Hindlimb muscle (tissue), 1 donor: ENCODE results near the gene KCNS1. TPM values are rescaled to one million over a fixed set of nuclear protein-coding genes. Genes with fewer than 3 reads are reported as not detected.
"Not testable (repeated sequence)": the region's sequence is repeated elsewhere in the genome, so short reads cannot be mapped to it uniquely, and the experiment has no call there.

Experiments
- DNase-seq: peaks from one replicate; pipeline ENCODE4 v3.0.0-alpha.2; 2013
- polyA plus RNA-seq: library from polyadenylated mRNA; unstranded; fragments of 120-200 nt; gene quantifications from one replicate; pipeline ENCODE4 v1.2.1, GENCODE V29; 2013; ENCODE audit not compliant: insufficient read length

The KCNS1 gene
- polyA plus RNA-seq, 1 donor, result 0.04 TPM

GRCh38 chr20:45072066-45072465, 28.9 kb downstream of the KCNS1 start:
- no peak for DNase-seq

GRCh38 chr20:45070932-45071632, 29.8 kb downstream of the KCNS1 start:
- no peak for DNase-seq

GRCh38 chr20:45069261-45069660, 31.7 kb downstream of the KCNS1 start:
- no peak for DNase-seq

- DNase-seq, result no peak
These were observed 33.4 kb downstream of the KCNS1 start for GRCh38 chr20:45067558-45067957.

DNA sequence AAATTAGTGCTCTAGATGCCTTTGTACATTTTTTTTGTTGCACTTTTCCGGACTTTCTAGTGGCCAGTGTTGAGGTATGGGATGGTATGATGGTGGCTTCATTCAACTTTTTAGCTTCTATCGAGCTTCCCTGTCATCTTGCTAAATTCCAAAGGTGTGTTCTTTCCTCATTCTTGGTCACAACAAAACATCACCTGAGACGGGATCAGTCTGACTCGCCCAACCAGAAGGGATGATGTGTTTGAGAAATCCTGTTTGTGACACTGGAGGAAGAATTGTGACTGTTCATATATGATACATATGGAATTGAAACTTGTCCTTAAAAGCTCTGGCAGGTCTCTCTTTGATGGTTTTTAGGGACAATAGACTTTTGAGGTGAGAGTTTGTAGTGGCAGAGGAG, 33.8 kb downstream of the KCNS1 start:
- DNase-seq, result no peak

GRCh38 chr20:45066372-45066771, 34.6 kb downstream of the KCNS1 start:
- DNase-seq, result no peak

DNA sequence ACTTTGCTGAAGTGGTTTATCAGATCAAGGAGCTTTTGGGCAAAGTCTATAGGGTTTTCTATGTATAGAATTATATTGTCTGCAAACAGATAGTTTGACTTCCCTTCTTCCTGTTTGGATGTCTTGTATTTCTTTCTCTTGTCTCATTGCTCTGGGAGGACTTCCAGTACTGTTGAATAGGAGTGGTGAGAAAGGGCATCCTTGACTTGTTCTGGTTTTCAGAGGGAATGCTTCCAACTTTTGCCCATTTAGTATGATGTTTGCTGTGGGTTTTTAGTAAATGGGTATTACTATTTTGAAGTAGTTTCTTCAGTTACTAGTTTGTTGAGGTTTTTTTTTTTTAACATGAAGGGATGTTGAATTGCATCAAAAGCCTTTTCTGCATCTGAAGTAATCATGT, 36.1 kb downstream of the KCNS1 start:
- no peak for DNase-seq

DNA sequence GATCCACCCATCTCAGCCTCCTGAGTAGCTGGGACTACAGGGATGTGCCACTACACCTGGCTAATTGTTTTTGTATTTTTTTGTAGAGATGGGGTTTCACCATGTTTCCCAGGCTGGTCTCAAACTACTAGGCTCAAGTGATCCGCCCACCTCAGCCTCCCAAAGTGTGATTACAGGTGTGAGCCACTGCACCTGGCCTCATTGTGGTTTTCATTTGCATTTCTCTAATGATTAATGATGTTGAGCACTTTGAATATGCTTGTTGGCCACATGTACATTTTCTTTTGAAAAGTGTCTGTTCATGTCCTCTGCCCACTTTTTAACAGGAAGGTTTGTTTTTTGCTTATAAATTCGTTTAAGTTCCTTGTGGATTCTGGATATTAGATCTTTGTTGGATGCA, 37.8 kb downstream of the KCNS1 start:
- not testable (repeated sequence) for DNase-seq

DNA sequence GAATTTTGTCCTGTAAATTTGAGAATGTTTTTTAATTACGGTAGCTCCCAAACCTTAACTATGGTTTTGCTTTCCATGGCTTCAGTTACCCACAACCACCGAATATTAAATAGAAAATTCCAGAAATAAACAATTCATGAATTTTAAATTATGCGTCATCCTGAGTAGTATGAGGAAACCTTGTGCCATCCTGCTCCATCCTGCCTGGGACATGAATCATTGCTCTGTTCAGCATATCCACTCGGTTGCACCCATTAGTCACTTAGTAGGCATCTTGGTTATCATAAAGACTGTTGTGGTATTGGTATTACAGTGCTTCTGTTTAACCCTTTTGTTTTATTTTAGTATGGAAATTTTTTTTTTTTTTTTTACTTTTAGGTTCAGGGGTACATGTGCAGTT, 39.7 kb downstream of the KCNS1 start:
- no peak for DNase-seq

DNA sequence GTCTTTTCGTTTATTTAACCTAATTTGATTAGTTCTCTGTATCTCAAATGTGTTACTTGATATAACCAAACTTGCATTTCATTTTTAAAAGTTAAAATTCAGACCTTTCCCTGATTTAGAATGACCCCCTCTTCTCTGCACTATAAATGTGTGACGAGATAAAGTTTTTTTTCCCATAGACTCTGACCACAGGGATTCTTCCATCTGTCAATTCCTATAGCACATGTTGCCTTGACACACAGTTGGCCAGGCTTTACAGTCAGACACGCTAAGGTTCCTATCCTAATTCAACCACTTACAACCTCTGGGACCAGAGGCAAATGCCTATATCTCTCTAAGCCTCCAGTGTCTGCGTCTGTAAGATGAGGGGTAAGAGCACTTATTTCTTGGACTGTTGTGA, 40.6 kb downstream of the KCNS1 start:
- DNase-seq, result no peak

GRCh38 chr20:45059022-45059728, 41.8 kb downstream of the KCNS1 start:
- no peak for DNase-seq

DNA sequence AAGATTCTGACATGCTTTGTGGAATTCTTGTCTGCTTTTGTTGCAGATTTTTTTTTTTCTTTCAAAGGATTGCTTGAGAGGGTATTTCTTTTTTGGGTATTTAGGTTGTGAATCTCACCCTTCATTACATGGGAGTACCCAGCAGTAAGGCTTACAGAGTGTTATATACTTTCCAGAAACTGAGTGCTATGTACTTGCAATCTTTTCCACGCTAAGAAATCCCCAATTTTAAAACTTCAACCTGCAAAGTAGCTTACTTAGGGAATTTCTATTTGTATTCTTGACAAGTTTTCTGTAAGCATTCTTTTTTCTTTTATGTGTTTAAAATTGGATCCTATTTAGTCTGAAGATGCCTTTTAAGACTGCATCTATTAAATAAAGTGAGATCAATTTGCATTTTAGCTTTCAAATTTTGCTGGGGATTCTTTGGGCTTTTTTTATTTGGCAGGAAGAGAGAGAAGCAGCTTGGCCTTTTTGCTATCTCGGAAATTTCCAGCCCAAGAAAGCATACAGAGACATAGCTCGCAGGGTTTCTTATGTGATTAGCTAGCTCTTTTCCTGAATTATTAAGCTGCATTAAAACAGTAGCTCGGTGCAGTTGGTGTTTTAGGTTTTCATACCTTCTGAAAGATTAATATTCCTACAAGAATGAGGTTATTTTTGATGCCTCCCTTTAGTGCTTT, 42.6 kb downstream of the KCNS1 start:
- DNase-seq, result no peak

- DNase-seq, result no peak
These were observed 44.3 kb downstream of the KCNS1 start for GRCh38 chr20:45056473-45057173.

- DNase-seq, result no peak
These were observed 45.9 kb downstream of the KCNS1 start for GRCh38 chr20:45055056-45055455.

DNA sequence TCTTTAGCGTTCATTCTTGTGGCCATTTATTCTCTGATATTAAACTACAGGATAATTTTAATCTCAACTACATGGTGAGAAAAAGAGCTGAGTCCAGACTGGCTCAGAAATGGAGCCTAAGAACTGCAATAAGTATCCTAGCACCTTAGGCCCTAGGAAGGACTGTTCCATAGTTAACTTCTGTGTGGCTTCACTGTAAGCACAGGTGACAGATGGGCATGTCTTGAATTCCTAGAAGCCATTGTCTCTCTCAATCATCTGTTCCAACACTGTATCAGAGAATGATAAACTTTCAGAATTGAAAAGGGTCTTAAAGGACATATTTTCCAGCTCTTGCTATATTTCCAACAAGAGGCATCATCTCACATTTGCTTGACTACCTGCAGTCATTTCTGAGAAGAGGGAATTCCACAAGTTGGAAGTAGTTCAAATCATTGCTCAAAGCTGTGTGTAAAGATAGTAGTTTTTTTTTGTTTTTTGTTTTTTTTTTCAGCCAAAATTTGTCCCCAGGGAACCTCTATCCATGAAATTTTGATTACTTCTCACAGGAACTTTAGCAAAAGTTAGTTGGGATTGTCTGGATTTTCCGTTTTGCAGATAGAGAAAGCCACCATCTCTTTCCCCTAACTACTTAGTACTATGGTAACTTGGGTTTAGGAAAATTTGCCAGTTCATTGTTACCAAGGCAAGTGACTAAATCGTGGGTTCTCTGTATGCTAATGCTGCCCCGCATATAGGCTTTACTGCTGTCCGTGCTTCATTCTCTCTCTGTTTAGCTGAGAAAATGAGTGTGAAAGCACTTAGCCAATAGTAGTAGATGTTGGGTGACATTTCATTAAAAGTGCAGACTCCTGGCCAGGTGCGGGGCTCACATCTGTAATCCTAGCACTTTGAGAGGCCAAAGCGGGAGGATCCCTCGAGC, 47.2 kb downstream of the KCNS1 start:
- DNase-seq, result no peak

GRCh38 chr20:45052698-45053429, 48.1 kb downstream of the KCNS1 start:
- peak; percentile 46 for DNase-seq

DNA sequence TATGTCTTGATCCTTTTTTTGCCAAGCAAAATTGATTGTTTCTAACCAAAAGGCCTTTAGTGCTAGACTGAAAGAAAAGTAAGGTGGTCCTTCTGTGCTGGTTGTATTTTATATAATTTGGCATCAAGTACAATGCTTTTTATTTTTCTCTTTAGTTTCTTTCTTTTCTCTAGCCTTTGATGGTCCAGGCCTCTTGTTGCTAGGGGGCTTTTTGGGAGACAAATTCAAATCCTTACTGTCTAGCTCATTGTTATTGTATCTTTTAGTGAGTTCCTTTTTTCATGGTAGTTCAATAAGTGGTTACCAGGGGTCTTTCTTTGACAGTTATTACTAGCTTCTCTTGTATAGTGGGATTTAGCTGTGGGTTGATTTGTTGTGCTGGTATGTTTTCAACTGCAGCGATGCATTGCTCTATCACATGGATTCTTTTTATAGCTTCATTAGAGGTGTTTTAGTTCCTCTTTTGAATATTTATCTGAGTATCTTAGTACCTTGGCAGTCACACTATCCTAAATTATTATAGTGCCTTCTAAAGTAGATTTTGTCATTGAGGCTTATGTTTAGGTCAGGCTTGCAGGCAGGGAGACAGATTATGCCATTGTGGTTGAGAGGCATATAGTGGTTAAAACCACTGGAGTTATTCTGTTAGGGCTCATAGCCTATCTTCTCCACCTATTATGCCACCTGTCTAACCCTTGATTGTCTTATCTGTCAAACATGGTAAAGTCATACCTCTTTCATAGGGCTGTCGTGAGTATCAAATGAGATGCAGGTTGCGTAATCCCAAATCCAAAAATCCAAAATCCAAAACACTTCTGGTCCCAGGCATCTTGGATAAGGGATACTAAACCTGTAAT, 49.5 kb downstream of the KCNS1 start:
- no peak for DNase-seq

- DNase-seq, result no peak
These were observed 50.9 kb downstream of the KCNS1 start for GRCh38 chr20:45049904-45050471.

GRCh38 chr20:45049438-45049837, 51.5 kb downstream of the KCNS1 start:
- DNase-seq, result no peak

- DNase-seq, result no peak
These were observed 53.3 kb downstream of the KCNS1 start for GRCh38 chr20:45047581-45048119.
